Measurements from ENCODE around the gene JAK3. TPM values are rescaled to one million over a fixed set of nuclear protein-coding genes. Genes with fewer than 3 reads are reported as not detected.
A peak's percentile ranks its signal among the peaks of the same experiment; 100 is the strongest.

JAK3 gene
- total and polyA plus RNA-seq, 2 donors (not counting 3 experiments of a cell fraction or from before 2014, with no cell fraction given), result 3.1 to 3.8 TPM

- H2AFZ ChIP-seq (ENCODE audit: low read depth, low read length), result no peak overlapping the region
- BruUV-seq (replicated peaks), result no TSS peak
- H3K27ac ChIP-seq (ENCODE audit: insufficient read depth, low read depth, low read length), result no peak overlapping the region
- peaks cover 0 to 3% of the 10 kb centered on the region in 2 experiments for H3K36me3 ChIP-seq (ENCODE audit: control insufficient read depth in 2 of 2, extremely low read depth in 1 of 2, insufficient read depth in 2 of 2, low read length in 2 of 2)
- DNase-seq (ENCODE audit: low read depth, low spot score) (no peak), FAIRE-seq (no peak)
- no peaks in the 10 kb centered on the region for H3K79me2 ChIP-seq (ENCODE audit: control insufficient read depth, insufficient read depth, low read length)
- H3K4me1 ChIP-seq (ENCODE audit: control insufficient read depth, extremely low read depth, insufficient read depth, low read length), result no peaks in the 10 kb centered on the region
- intact Hi-C loops (cut with micrococcal nuclease) (no loop called here), dilution Hi-C loops (cut with MboI; ENCODE audit: extremely low pct_ligation_motif_present, low sequenced_read_pairs) (no loop called here)
- H3K27me3 ChIP-seq (ENCODE audit: control insufficient read depth in 2 of 2, insufficient read depth in 2 of 2, low read length in 2 of 2), result peaks cover 41 to 52% of the 10 kb centered on the region in 2 experiments
- H3K9me3 ChIP-seq (replicated peaks; ENCODE audit: control insufficient read depth, insufficient read depth, low read length), result no peaks in the 10 kb centered on the region
- H3K9ac ChIP-seq (replicated peaks; ENCODE audit: extremely low read depth, insufficient read depth, low read length), result no peak overlapping the region
- POLR2A ChIA-PET, result interaction anchor here (2.8 kb wide), 1 partner anchor 10 kb away, joined by 13 read pairs; the partner anchor contains the start of gene RPL18A
- CTCF ChIA-PET, result interaction anchor here (2.2 to 5.0 kb wide), 3 partner anchors 9 to 126 kb away, joined by 11 to 118 read pairs (median 86); partner anchors contain the start of genes CCDC124 and RPL18A
- TF ChIP-seq JUN (IDR thresholded peaks at IDR 0.05; ENCODE audit: borderline replicate concordance, insufficient read depth, insufficient read length, low read depth) (no peak), EZH2 (IDR thresholded peaks at IDR 0.05; ENCODE audit: borderline replicate concordance, low read depth, low read length, severe bottlenecking) (peak; percentile 75)
- no peaks in the 10 kb centered on the region for H3K9me1 ChIP-seq (replicated peaks; ENCODE audit: control insufficient read depth, extremely low read depth, insufficient read depth, low read length)
- H3K4me2 ChIP-seq (ENCODE audit: insufficient read depth, low read length), result no peak overlapping the region
- H3K4me3 ChIP-seq (replicated peaks in 1 of 3; ENCODE audit: insufficient read depth in 1 of 3, low read depth in 1 of 3, low read length in 3 of 3), result no peak overlapping the region
- no peaks in the 10 kb centered on the region for H4K20me1 ChIP-seq (replicated peaks; ENCODE audit: control insufficient read depth, extremely low read depth, insufficient read depth, low read length)
Observed at GRCh38 chr19:17869114-17869608, 21.4 kb upstream of the JAK3 start.

DNA sequence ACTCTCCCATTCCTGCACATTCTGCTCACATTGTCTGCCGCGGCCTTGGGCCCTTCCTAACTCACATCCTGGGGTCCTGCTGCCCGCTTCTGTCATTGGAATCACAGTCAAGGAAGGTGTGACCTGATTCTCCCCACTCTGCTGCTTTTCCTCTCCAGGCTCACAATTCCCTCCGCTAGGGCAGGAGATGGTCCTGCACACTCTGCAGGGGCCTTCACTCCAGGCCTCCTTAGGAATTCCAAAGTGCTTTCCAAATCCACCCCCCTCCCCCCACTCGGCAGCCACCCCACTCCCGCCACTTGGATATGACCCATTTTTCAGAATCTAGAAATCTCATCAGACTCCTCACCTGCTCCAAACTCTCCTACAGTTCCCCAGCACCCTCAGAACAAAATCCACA lies 20.9 kb upstream of the JAK3 start:
- H4K20me1 ChIP-seq (replicated peaks; ENCODE audit: control insufficient read depth, extremely low read depth, insufficient read depth, low read length), result no peaks in the 10 kb centered on the region
- H2AFZ ChIP-seq (ENCODE audit: low read depth, low read length), result no peak overlapping the region
- no peak overlapping the region for H3K9ac ChIP-seq (replicated peaks; ENCODE audit: extremely low read depth, insufficient read depth, low read length)
- H3K27ac ChIP-seq (ENCODE audit: insufficient read depth, low read depth, low read length), result no peak overlapping the region
- H3K36me3 ChIP-seq (ENCODE audit: control insufficient read depth in 2 of 2, extremely low read depth in 1 of 2, insufficient read depth in 2 of 2, low read length in 2 of 2), result peaks cover under 1 to 8% of the 10 kb centered on the region in 2 experiments
- intact Hi-C loops (cut with micrococcal nuclease), result no loop called here
- TF ChIP-seq FOS (IDR thresholded peaks at IDR 0.05; ENCODE audit: borderline replicate concordance, insufficient read depth, low read length) (no peak), MYC (IDR thresholded peaks at IDR 0.05; ENCODE audit: low read depth, low read length) (no peak), GATA2 (IDR thresholded peaks at IDR 0.05; ENCODE audit: insufficient read depth, insufficient read length, low read depth, low read length) (no peak), POLR2A (IDR thresholded peaks at IDR 0.05; ENCODE audit: low read depth, low read length) (no peak), MAX (IDR thresholded peaks at IDR 0.05; ENCODE audit: insufficient read depth, insufficient read length) (no peak), CTCF (IDR thresholded peaks at IDR 0.05; ENCODE audit: extremely low read depth in 1 of 2, insufficient read depth in 1 of 2, low read depth in 1 of 2, low read length in 2 of 2) (no peak), POLR2AphosphoS5 (IDR thresholded peaks at IDR 0.05; ENCODE audit: insufficient read depth, low read depth, low read length) (no peak), JUN (IDR thresholded peaks at IDR 0.05; ENCODE audit: borderline replicate concordance, insufficient read depth, insufficient read length, low read depth) (no peak), EZH2 (IDR thresholded peaks at IDR 0.05; ENCODE audit: borderline replicate concordance, low read depth, low read length, severe bottlenecking) (no peak)
- DNase-seq (ENCODE audit: low read depth, low spot score) (no peak), FAIRE-seq (no peak)
- no peaks in the 10 kb centered on the region for H3K9me1 ChIP-seq (replicated peaks; ENCODE audit: control insufficient read depth, extremely low read depth, insufficient read depth, low read length)
- no peaks in the 10 kb centered on the region for H3K4me1 ChIP-seq (ENCODE audit: control insufficient read depth, extremely low read depth, insufficient read depth, low read length)
- BruUV-seq (replicated peaks), result no TSS peak
- H3K4me2 ChIP-seq (ENCODE audit: insufficient read depth, low read length), result no peak overlapping the region
- no peak overlapping the region for H3K4me3 ChIP-seq (replicated peaks in 1 of 3; ENCODE audit: insufficient read depth in 1 of 3, low read depth in 1 of 3, low read length in 3 of 3)
- ChIA-PET CTCF (interaction anchor here (2.2 to 5.0 kb wide), 3 partner anchors 9 to 127 kb away, joined by 11 to 118 read pairs (median 86); partner anchors contain the start of genes CCDC124 and RPL18A), POLR2A (no interaction called here)
- dilution Hi-C loops (cut with MboI; ENCODE audit: extremely low pct_ligation_motif_present, low sequenced_read_pairs), result no loop called here
- H3K79me2 ChIP-seq (ENCODE audit: control insufficient read depth, insufficient read depth, low read length), result no peaks in the 10 kb centered on the region
- peaks cover 41 to 51% of the 10 kb centered on the region in 2 experiments for H3K27me3 ChIP-seq (ENCODE audit: control insufficient read depth in 2 of 2, insufficient read depth in 2 of 2, low read length in 2 of 2)
- H3K9me3 ChIP-seq (replicated peaks; ENCODE audit: control insufficient read depth, insufficient read depth, low read length), result no peaks in the 10 kb centered on the region

Data from endothelial cell of umbilical vein (primary cell).